Mesenchymal stem cell (in vitro differentiated cells and primary cell): ENCODE results near the gene ABHD6. TPM values are rescaled to one million over a fixed set of nuclear protein-coding genes. Genes with fewer than 3 reads are reported as not detected.

Source experiments
- DNase-seq: peaks from one replicate; pipeline ENCODE4 v3.0.0-alpha.2; 2013
- H2AFZ ChIP-seq: one replicate; pipeline ENCODE4 v1.6.1; 2013; ENCODE audit warnings: low read depth, mild to moderate bottlenecking, control low read depth, inconsistent platforms, low read length, moderate library complexity
- H2AK5ac ChIP-seq: 2 replicates; pipeline ENCODE4 v1.6.1; 2013; ENCODE audit warnings: low read length, moderate library complexity, mild to moderate bottlenecking, inconsistent platforms; ENCODE audit not compliant: severe bottlenecking
- H2BK120ac ChIP-seq: one replicate; pipeline ENCODE4 v1.6.1; 2013; ENCODE audit warnings: low read depth, mild to moderate bottlenecking, inconsistent platforms, low read length, moderate library complexity
- H2BK12ac ChIP-seq, 2 experiments: one replicate each; pipeline ENCODE4 v1.6.1; 2013; ENCODE audit warnings: inconsistent platforms in 2 of 2, low read length in 2 of 2, mild to moderate bottlenecking in 2 of 2, moderate library complexity in 2 of 2, control low read depth in 1 of 2
- H2BK15ac ChIP-seq: one replicate; pipeline ENCODE4 v1.6.1; 2013; ENCODE audit warnings: mild to moderate bottlenecking, low read depth, inconsistent platforms; ENCODE audit not compliant: poor library complexity, severe bottlenecking
- H2BK5ac ChIP-seq: 2 replicates; pipeline ENCODE4 v1.6.1; 2013; ENCODE audit warnings: low read depth, mild to moderate bottlenecking, low read length, control low read depth, inconsistent platforms; ENCODE audit not compliant: poor library complexity, severe bottlenecking
- H3K14ac ChIP-seq, 2 experiments: one replicate each; pipeline ENCODE4 v1.6.1; 2013; ENCODE audit warnings: inconsistent platforms in 2 of 2, low read length in 2 of 2, control low read depth in 1 of 2, mild to moderate bottlenecking in 1 of 2, moderate library complexity in 1 of 2
- H3K18ac ChIP-seq, 2 experiments: one replicate each; pipeline ENCODE4 v1.6.1; 2013; ENCODE audit warnings: inconsistent platforms in 2 of 2, low read length in 2 of 2, control low read depth in 1 of 2, low read depth in 1 of 2, mild to moderate bottlenecking in 1 of 2
- H3K23ac ChIP-seq, 2 experiments: one replicate each; pipeline ENCODE4 v1.6.1; 2013; ENCODE audit warnings: inconsistent platforms in 2 of 2, low read length in 2 of 2, mild to moderate bottlenecking in 2 of 2, moderate library complexity in 2 of 2, control low read depth in 1 of 2
- H3K27ac ChIP-seq: 2 replicates; pipeline ENCODE4 v1.5.1; 2013; ENCODE audit warnings: mild to moderate bottlenecking, moderate library complexity, low read length, control low read depth, inconsistent platforms; ENCODE audit not compliant: poor library complexity, severe bottlenecking
- H3K27me3 ChIP-seq, 2 experiments: 2 replicates each; pipeline versions ENCODE4 v1.6.1 to v1.7.0; 2013; ENCODE audit warnings: low read length in 2 of 2, mild to moderate bottlenecking in 2 of 2, moderate library complexity in 2 of 2, control low read depth in 1 of 2, inconsistent platforms in 1 of 2; ENCODE audit not compliant: control insufficient read depth in 1 of 2, insufficient read depth in 1 of 2
- H3K36me3 ChIP-seq, 2 experiments: 2 replicates each; pipeline versions ENCODE4 v1.6.1 to v1.7.0; 2013; ENCODE audit warnings: low read length in 2 of 2, control low read depth in 1 of 2, inconsistent platforms in 1 of 2, low read depth in 1 of 2, mild to moderate bottlenecking in 1 of 2; ENCODE audit not compliant: insufficient read depth in 2 of 2, control insufficient read depth in 1 of 2
- H3K4ac ChIP-seq, 2 experiments: one replicate each; pipeline ENCODE4 v1.6.1; 2013; ENCODE audit warnings: inconsistent platforms in 2 of 2, low read length in 2 of 2, mild to moderate bottlenecking in 2 of 2, moderate library complexity in 2 of 2, control low read depth in 1 of 2, low read depth in 1 of 2
- H3K4me1 ChIP-seq: 2 replicates; pipeline ENCODE4 v1.6.1; 2013; ENCODE audit warnings: low read depth, low read length, control low read depth; ENCODE audit not compliant: control insufficient read depth, insufficient read depth
- H3K4me2 ChIP-seq: 2 replicates; pipeline ENCODE4 v1.6.1; 2013; ENCODE audit warnings: low read length, mild to moderate bottlenecking, inconsistent platforms; ENCODE audit not compliant: poor library complexity, severe bottlenecking
- H3K4me3 ChIP-seq, 2 experiments: 2 replicates each; pipeline versions ENCODE4 v1.5.1 to v1.7.0; 2013; ENCODE audit warnings: low read length in 2 of 2, mild to moderate bottlenecking in 2 of 2, control low read depth in 1 of 2, low read depth in 1 of 2; ENCODE audit not compliant: insufficient read depth in 1 of 2
- H3K79me1 ChIP-seq: replicated peaks from 2 replicates; pipeline ENCODE4 v1.6.1; 2013; ENCODE audit warnings: mild to moderate bottlenecking, control low read depth, low read length, inconsistent platforms; ENCODE audit not compliant: poor library complexity, severe bottlenecking
- H3K9ac ChIP-seq: 2 replicates; pipeline ENCODE4 v1.7.0; 2013; ENCODE audit warnings: mild to moderate bottlenecking, low read length, moderate library complexity
- H3K9me3 ChIP-seq: 2 replicates; pipeline ENCODE4 v1.7.0; 2013; ENCODE audit warnings: mild to moderate bottlenecking, low read length; ENCODE audit not compliant: control insufficient read depth
- H4K8ac ChIP-seq: one replicate; pipeline ENCODE4 v1.6.1; 2013; ENCODE audit warnings: inconsistent platforms, mild to moderate bottlenecking, low read length, moderate library complexity
- H4K91ac ChIP-seq: one replicate; pipeline ENCODE4 v1.6.1; 2013; ENCODE audit warnings: mild to moderate bottlenecking, low read length, inconsistent platforms
- WGBS: methylation state at CpG from one replicate; pipeline ENCODE4 v1.1.7; 2013; ENCODE audit warnings: mixed read lengths; 5-methylcytosine and 5-hydroxymethylcytosine counted together
- polyA plus RNA-seq, 2 experiments: library from polyadenylated mRNA; stranded (reverse); fragments of 200-250 nt; gene quantifications; one replicate each; pipeline ENCODE4 v1.2.3, GENCODE V29; 2013

The ABHD6 gene, protein sequence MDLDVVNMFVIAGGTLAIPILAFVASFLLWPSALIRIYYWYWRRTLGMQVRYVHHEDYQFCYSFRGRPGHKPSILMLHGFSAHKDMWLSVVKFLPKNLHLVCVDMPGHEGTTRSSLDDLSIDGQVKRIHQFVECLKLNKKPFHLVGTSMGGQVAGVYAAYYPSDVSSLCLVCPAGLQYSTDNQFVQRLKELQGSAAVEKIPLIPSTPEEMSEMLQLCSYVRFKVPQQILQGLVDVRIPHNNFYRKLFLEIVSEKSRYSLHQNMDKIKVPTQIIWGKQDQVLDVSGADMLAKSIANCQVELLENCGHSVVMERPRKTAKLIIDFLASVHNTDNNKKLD
- 6.8 TPM for polyA plus RNA-seq (2013, experiment 1 of 2)
- polyA plus RNA-seq (2013, experiment 2 of 2) = 6.5 TPM

DNA sequence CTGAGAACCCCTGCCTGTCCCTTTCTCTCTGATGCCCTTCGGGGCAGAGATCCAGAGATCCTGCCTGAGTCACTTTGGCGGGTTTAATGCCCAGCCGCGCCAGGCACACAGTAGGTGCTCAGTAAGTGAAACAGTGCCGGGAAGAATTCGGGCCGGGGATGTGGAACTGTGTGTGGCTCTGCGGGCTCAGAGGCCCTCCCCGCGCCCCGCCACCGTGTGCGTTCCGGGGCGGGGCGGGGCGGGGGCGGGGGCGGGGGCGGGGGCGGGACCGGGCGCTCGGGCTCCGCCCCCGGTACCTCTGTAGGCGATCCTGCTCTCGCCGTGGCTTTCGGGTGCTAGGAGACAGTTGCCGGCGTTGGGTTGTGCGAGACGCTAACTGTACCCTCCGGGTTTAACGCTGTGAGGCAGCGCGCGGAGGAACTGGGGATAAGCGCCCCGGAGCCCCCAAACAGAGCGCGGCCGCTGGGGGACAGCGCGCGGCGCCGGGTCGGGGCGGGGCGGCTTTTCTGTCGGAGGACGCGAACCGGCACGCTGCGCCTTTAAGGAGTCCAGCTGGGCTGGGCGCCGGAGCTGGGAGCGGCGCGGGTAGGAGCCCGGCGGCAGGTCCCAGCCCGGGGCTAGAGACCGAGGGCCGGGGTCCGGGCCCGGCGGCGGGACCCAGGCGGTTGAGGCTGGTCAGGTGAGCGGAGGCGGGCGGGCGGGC, at the start of gene ABHD6:
TSS of gene ABHD6 (plus strand) at position 555 of the 703 bp plus-strand sequence. CDS start 18,795 bp downstream, outside the sequence.
- peak within 1 kb of the TSS; percentile 61 for H4K91ac ChIP-seq
- 0% methylated on average over 60 of the region's 77 CpGs for WGBS
- peak within 1 kb of the TSS; percentile 87 for H3K9ac ChIP-seq

DNA sequence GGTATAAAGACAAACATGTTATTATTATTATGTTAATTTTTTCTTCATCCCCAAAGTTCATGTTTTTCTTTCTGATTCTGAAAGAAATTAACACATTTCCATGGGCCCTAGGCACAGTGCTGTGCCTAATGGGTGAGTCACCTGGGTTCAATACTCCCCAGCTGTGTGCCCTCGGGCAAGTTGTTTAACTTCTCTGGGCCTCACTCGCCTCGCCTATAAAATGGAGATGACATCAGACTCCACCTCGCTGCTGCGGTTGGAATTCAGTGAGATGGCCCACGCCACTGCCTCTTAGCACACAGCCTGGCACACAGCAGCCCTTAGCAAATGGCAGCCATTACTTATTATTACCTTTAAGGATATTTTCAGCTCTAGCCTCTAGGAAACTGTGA, 49.4 kb upstream of the ABHD6 start:
- Histone ChIP-seq H2BK120ac (no peak overlapping the region), H2BK5ac (no peak overlapping the region), H3K4me1 (peaks cover 5% of the 10 kb centered on the region), H3K18ac (no peak overlapping the region), H2AFZ (no peak overlapping the region), H3K9me3 (no peaks in the 10 kb centered on the region), H3K27ac (no peak overlapping the region), H2AK5ac (no peak overlapping the region), H2BK12ac (no peak overlapping the region), H3K4me3 (no peak overlapping the region), H3K4ac (no peak overlapping the region), H3K9ac (no peak overlapping the region), H3K4me2 (no peak overlapping the region), H3K23ac (no peak overlapping the region), H3K27me3 (peaks cover 5 to 10% of the 10 kb centered on the region in 2 experiments), H4K91ac (no peak overlapping the region), H3K14ac (no peak overlapping the region), H3K36me3 (no peaks in the 10 kb centered on the region), H4K8ac (no peak overlapping the region), H2BK15ac (no peak overlapping the region), H3K79me1 (no peaks in the 10 kb centered on the region)
- DNase-seq = peak; percentile 33
- 53% methylated on average over 6 of the region's 6 CpGs for WGBS

More for the DNA sequence above, at the start of gene ABHD6:
- H3K18ac ChIP-seq = peak within 1 kb of the TSS; percentile 81 to 90
- peaks cover 11% of the 10 kb centered on the region for H3K79me1 ChIP-seq
- peak within 1 kb of the TSS in 1 of 2 experiments; percentile 81 for H3K14ac ChIP-seq
- H2AFZ ChIP-seq = peak within 1 kb of the TSS; percentile 99
- peak within 1 kb of the TSS in 1 of 2 experiments; percentile 27 for H3K4ac ChIP-seq
- peak within 1 kb of the TSS; percentile 24 for H2BK120ac ChIP-seq
- H3K9me3 ChIP-seq = no peaks in the 10 kb centered on the region
- H3K27ac ChIP-seq = no peak within 1 kb of the TSS
- H2BK12ac ChIP-seq = peak within 1 kb of the TSS in 1 of 2 experiments; percentile 71
- peak within 1 kb of the TSS in 1 of 2 experiments; percentile 90 for H3K23ac ChIP-seq
- no peaks in the 10 kb centered on the region for H3K36me3 ChIP-seq
- peaks cover 10% of the 10 kb centered on the region for H3K4me1 ChIP-seq
- H2BK15ac ChIP-seq = peak within 1 kb of the TSS; percentile 96
- H4K8ac ChIP-seq = peak within 1 kb of the TSS; percentile 87
- peak; percentile 79 for DNase-seq
- peaks cover 6 to 10% of the 10 kb centered on the region in 2 experiments for H3K27me3 ChIP-seq
- H3K4me3 ChIP-seq = peak within 1 kb of the TSS; percentile 84 to 94
- H3K4me2 ChIP-seq = peak within 1 kb of the TSS; percentile 99
- H2BK5ac ChIP-seq = no peak within 1 kb of the TSS
- no peak within 1 kb of the TSS for H2AK5ac ChIP-seq

DNA sequence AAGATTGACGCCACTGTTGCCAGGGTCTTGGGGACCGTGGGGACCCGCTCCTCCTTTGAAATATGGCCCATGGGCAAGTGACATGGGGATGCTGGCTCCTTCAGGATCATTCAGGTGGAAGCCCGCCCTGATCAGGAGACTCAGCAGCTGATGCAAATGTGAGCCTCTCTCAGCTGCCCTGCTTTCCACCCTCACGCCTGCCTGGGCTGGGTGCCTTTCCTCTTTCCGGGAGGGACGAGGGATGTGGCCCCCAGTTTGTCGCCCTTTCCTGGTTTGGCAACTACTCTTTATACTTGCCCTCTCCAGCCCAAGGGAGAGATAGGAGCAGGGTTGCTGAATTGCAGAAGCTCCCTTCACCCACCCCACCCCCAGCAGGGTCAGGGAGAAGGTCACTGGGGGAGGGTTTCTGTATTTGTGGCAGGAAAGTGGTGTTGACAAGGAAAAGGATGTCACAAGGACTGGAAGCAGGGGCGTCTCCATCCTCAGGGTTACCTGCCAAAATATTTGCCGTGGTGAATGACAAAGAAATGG, 48.6 kb upstream of the ABHD6 start:
- Histone ChIP-seq H3K4me3 (no peak overlapping the region), H3K4me2 (no peak overlapping the region), H2BK15ac (no peak overlapping the region), H3K18ac (no peak overlapping the region), H3K79me1 (no peaks in the 10 kb centered on the region), H4K8ac (no peak overlapping the region), H4K91ac (peak overlapping the region; percentile 53), H2AFZ (no peak overlapping the region), H3K27ac (no peak overlapping the region), H3K27me3 (peaks cover 0 to 7% of the 10 kb centered on the region in 2 experiments), H3K9me3 (no peaks in the 10 kb centered on the region), H2BK12ac (no peak overlapping the region), H3K4ac (no peak overlapping the region), H2BK120ac (no peak overlapping the region), H3K14ac (no peak overlapping the region), H3K23ac (no peak overlapping the region), H2BK5ac (no peak overlapping the region), H2AK5ac (no peak overlapping the region), H3K9ac (no peak overlapping the region), H3K36me3 (no peaks in the 10 kb centered on the region), H3K4me1 (peaks cover 5% of the 10 kb centered on the region)
- DNase-seq = no peak
- WGBS = 69% methylated on average over 7 of the region's 10 CpGs

DNA sequence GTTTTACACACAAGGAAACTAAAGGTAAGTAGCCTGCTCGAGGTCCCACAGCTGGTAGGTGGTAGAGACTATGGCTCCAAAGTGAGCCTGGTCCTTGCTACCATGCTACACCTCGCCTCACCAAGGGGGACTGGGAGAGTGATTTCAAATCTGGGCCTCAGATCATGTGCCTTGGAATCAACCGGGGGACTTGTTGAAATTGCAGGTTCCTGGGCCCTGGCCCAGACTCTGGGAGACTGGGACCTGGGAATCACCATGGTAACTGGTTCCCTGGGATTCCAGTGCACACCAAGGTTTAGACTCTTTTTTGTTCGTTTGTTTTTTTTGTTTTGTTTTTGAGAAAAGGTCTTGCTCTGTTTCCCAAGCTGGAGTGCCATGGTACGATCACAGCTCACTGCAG, 47.9 kb upstream of the ABHD6 start:
- H3K9me3 ChIP-seq = no peaks in the 10 kb centered on the region
- no peak overlapping the region for H3K4me2 ChIP-seq
- peaks cover 5% of the 10 kb centered on the region for H3K4me1 ChIP-seq
- H2BK5ac ChIP-seq = no peak overlapping the region
- H3K18ac ChIP-seq = no peak overlapping the region
- H3K4ac ChIP-seq = no peak overlapping the region
- H3K36me3 ChIP-seq = no peaks in the 10 kb centered on the region
- DNase-seq = no peak
- no peaks in the 10 kb centered on the region for H3K79me1 ChIP-seq
- H3K4me3 ChIP-seq = no peak overlapping the region
- no peak overlapping the region for H3K23ac ChIP-seq
- no peak overlapping the region for H2AFZ ChIP-seq
- no peak overlapping the region for H4K91ac ChIP-seq
- no peak overlapping the region for H2AK5ac ChIP-seq
- H2BK15ac ChIP-seq = no peak overlapping the region
- H3K9ac ChIP-seq = no peak overlapping the region
- no peak overlapping the region for H4K8ac ChIP-seq
- H2BK12ac ChIP-seq = no peak overlapping the region
- no peak overlapping the region for H2BK120ac ChIP-seq
- peaks cover 0 to under 1% of the 10 kb centered on the region in 2 experiments for H3K27me3 ChIP-seq
- WGBS = 83% methylated on average over 5 of the region's 5 CpGs
- no peak overlapping the region for H3K27ac ChIP-seq
- H3K14ac ChIP-seq = no peak overlapping the region
